ENCODE measurements around the gene CSMD2. TPM values are rescaled to one million over a fixed set of nuclear protein-coding genes. Genes with fewer than 3 reads are reported as not detected.

Gene CSMD2
- total RNA-seq, 1 experiment from 2014 or later, result 13.2 TPM

- TF ChIP-seq FOXP1 (CRISPR knock-in tag; IDR thresholded peaks at IDR 0.05; ENCODE audit: borderline replicate concordance), result no peak
- TF ChIP-seq, protein P1, sequence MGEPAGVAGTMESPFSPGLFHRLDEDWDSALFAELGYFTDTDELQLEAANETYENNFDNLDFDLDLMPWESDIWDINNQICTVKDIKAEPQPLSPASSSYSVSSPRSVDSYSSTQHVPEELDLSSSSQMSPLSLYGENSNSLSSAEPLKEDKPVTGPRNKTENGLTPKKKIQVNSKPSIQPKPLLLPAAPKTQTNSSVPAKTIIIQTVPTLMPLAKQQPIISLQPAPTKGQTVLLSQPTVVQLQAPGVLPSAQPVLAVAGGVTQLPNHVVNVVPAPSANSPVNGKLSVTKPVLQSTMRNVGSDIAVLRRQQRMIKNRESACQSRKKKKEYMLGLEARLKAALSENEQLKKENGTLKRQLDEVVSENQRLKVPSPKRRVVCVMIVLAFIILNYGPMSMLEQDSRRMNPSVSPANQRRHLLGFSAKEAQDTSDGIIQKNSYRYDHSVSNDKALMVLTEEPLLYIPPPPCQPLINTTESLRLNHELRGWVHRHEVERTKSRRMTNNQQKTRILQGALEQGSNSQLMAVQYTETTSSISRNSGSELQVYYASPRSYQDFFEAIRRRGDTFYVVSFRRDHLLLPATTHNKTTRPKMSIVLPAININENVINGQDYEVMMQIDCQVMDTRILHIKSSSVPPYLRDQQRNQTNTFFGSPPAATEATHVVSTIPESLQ (CRISPR knock-in tag; IDR thresholded peaks at IDR 0.05), result no peak
- no peak for TF ChIP-seq USF2 (CRISPR knock-in tag; IDR thresholded peaks at IDR 0.05)
Observed at GRCh38 chr1:33516891-33517567, 648.0 kb downstream of the CSMD2 start (continued).

- Mint-ChIP-seq H3K4me1 (peaks cover 21% of the 10 kb centered on the region), H3K36me3 (no peaks in the 10 kb centered on the region), H3K27ac (peak overlapping the region; percentile 36; the same call in 1 of the 2 replicates), H3K27me3 (ENCODE audit: low read depth) (no peaks in the 10 kb centered on the region), H3K4me3 (no peak overlapping the region), H3K9me3 (peaks cover 8% of the 10 kb centered on the region)
- ChIA-PET POLR2A (no interaction called here), CTCF (no interaction called here)
- ATAC-seq (peak; percentile 65), DNase-seq (ENCODE audit: low spot score) (no peak)
- TF ChIP-seq IRF2 (CRISPR knock-in tag; IDR thresholded peaks at IDR 0.05; ENCODE audit: borderline replicate concordance, low read depth) (no peak), ZNF232 (CRISPR knock-in tag; IDR thresholded peaks at IDR 0.05) (no peak), NR3C1 (CRISPR knock-in tag; conservative IDR thresholded peaks at IDR 0.05; ENCODE audit: low read depth) (no peak), ZNF396 (CRISPR knock-in tag; IDR thresholded peaks at IDR 0.05; ENCODE audit: borderline replicate concordance) (no peak), ZNF317 (CRISPR knock-in tag; IDR thresholded peaks at IDR 0.05; ENCODE audit: borderline replicate concordance, low read depth) (no peak)
Observed at GRCh38 chr1:33516428-33516827, 648.6 kb downstream of the CSMD2 start.

- H3K4me1 Mint-ChIP-seq, result peaks cover 21% of the 10 kb centered on the region
- CTCF ChIA-PET, result interaction anchor here (0.9 kb wide), 1 partner anchor 15 kb away, joined by 5 read pairs; no protein-coding TSS in a partner anchor
Observed at GRCh38 chr1:33515607-33516006, 649.4 kb downstream of the CSMD2 start.

More at GRCh38 chr1:33515607-33516006, 649.4 kb downstream of the CSMD2 start:
- H3K36me3 Mint-ChIP-seq, result no peaks in the 10 kb centered on the region
- POLR2A ChIA-PET, result no interaction called here
- peaks cover 10% of the 10 kb centered on the region for H3K9me3 Mint-ChIP-seq
- DNase-seq (ENCODE audit: low spot score) (no peak), ATAC-seq (no peak)
- no peak overlapping the region for H3K27ac Mint-ChIP-seq
- H3K4me3 Mint-ChIP-seq, result no peak overlapping the region
- peaks cover 2% of the 10 kb centered on the region for H3K27me3 Mint-ChIP-seq (ENCODE audit: low read depth)
- TF ChIP-seq NFATC4 (CRISPR knock-in tag; IDR thresholded peaks at IDR 0.05), result no peak
- TF ChIP-seq OVOL2 (CRISPR knock-in tag; IDR thresholded peaks at IDR 0.05; ENCODE audit: borderline replicate concordance), result no peak
- no peak for TF ChIP-seq ZNF317 (CRISPR knock-in tag; IDR thresholded peaks at IDR 0.05; ENCODE audit: borderline replicate concordance, low read depth)
- no peak for TF ChIP-seq ZNF121 (CRISPR knock-in tag; IDR thresholded peaks at IDR 0.05)
- no peak for TF ChIP-seq TP53 (CRISPR knock-in tag; IDR thresholded peaks at IDR 0.05)
- no peak for TF ChIP-seq ESRRA (CRISPR knock-in tag; IDR thresholded peaks at IDR 0.05; ENCODE audit: borderline replicate concordance)
- TF ChIP-seq CDX4 (CRISPR knock-in tag; IDR thresholded peaks at IDR 0.05; ENCODE audit: borderline replicate concordance), result no peak
- no peak for TF ChIP-seq ZNF671 (CRISPR knock-in tag; IDR thresholded peaks at IDR 0.05)
- TF ChIP-seq USF2 (CRISPR knock-in tag; IDR thresholded peaks at IDR 0.05), result no peak
- no peak for TF ChIP-seq CREM (CRISPR knock-in tag; IDR thresholded peaks at IDR 0.05)
- no peak for TF ChIP-seq EMX1 (CRISPR knock-in tag; IDR thresholded peaks at IDR 0.05)
- TF ChIP-seq E2F5 (CRISPR knock-in tag; IDR thresholded peaks at IDR 0.05), result no peak

Data from WTC11 (cell line).